Stimulated activated CD8-positive, alpha-beta memory T cell treated with anti-CD3 and anti-CD28 coated beads, Interleukin-15, amount 100 ng/mL, for 1 hour (primary cell): ENCODE results near the gene CCR1.

Source experiments
- DNase-seq: peaks from one replicate; pipeline ENCODE4 v3.0.0-alpha.2; 2020; ENCODE audit warnings: low read depth

Gene CCR1

GRCh38 chr3:46208167-46208704 is at the start of gene CCR1:
CCR1 (minus strand) TSS chr3:46208313; CDS start chr3:46204313, 4,000 bp downstream.
- no peak for DNase-seq

- no peak for DNase-seq
These were observed 44.9 kb upstream of the CCR1 start for GRCh38 chr3:46252980-46253379.

GRCh38 chr3:46245146-46245545 is 37.0 kb upstream of the CCR1 start:
- DNase-seq = no peak

- DNase-seq = no peak
These were observed 35.4 kb upstream of the CCR1 start for GRCh38 chr3:46243560-46243959.

GRCh38 chr3:46242120-46242519 is 34.0 kb upstream of the CCR1 start, which contains the start of gene CCR3:
CCR3 (plus strand) TSS chr3:46242460; CDS start chr3:46265159, 22,699 bp downstream.
- no peak for DNase-seq

GRCh38 chr3:46239952-46240351 is 31.8 kb upstream of the CCR1 start:
- DNase-seq = no peak

- no peak for DNase-seq
These were observed 31.3 kb upstream of the CCR1 start for GRCh38 chr3:46239301-46239938.

GRCh38 chr3:46238386-46238785 is 30.3 kb upstream of the CCR1 start:
- no peak for DNase-seq

- no peak for DNase-seq
These were observed 28.4 kb upstream of the CCR1 start for GRCh38 chr3:46236294-46237054.

GRCh38 chr3:46235425-46235824 is 27.3 kb upstream of the CCR1 start:
- DNase-seq = no peak

- DNase-seq = no peak
These were observed 25.1 kb upstream of the CCR1 start for GRCh38 chr3:46233194-46233593.

- DNase-seq = no peak
These were observed 23.2 kb upstream of the CCR1 start for GRCh38 chr3:46231323-46231722.

GRCh38 chr3:46228260-46229242 is 20.4 kb upstream of the CCR1 start:
- no peak for DNase-seq

GRCh38 chr3:46222435-46223161 is 14.5 kb upstream of the CCR1 start:
- no peak for DNase-seq

- DNase-seq = no peak
These were observed 13.8 kb upstream of the CCR1 start for GRCh38 chr3:46221938-46222337.

- no peak for DNase-seq
These were observed 13.3 kb upstream of the CCR1 start for GRCh38 chr3:46221391-46221790.

- no peak for DNase-seq
These were observed 10.1 kb upstream of the CCR1 start for GRCh38 chr3:46218196-46218709.

GRCh38 chr3:46215810-46216414 is 7.8 kb upstream of the CCR1 start:
- DNase-seq = no peak

GRCh38 chr3:46214751-46215352 is 6.7 kb upstream of the CCR1 start:
- DNase-seq = no peak

- no peak for DNase-seq
These were observed 5.1 kb upstream of the CCR1 start for GRCh38 chr3:46213201-46213600.
